Activated CD8-positive, alpha-beta memory T cell treated with anti-CD3 and anti-CD28 coated beads, Interleukin-2, amount 50 U/mL, for 1 hour (primary cell): Measurements from ENCODE around the gene SLC39A8.
"Not testable (repeated sequence)": the region's sequence is repeated elsewhere in the genome, so short reads cannot be mapped to it uniquely, and the experiment has no call there.

Experiments
- DNase-seq: peaks from one replicate; pipeline ENCODE4 v3.0.0-alpha.2; 2020; ENCODE audit errors: extremely low read depth

SLC39A8 gene

GRCh38 chr4:102344954-102345794, at the start of gene SLC39A8:
TSS of gene SLC39A8 (minus strand) at chr4:102345482. CDS start at chr4:102344662, 820 bp downstream.
- DNase-seq, result peak; percentile 67

GRCh38 chr4:102392033-102392744, 46.9 kb upstream of the SLC39A8 start:
- no peak for DNase-seq

GRCh38 chr4:102390438-102390837, 45.2 kb upstream of the SLC39A8 start:
- DNase-seq, result no peak

GRCh38 chr4:102388611-102389010, 43.3 kb upstream of the SLC39A8 start:
- no peak for DNase-seq

GRCh38 chr4:102387552-102388150, 42.4 kb upstream of the SLC39A8 start:
- DNase-seq, result no peak

GRCh38 chr4:102386966-102387365, 41.7 kb upstream of the SLC39A8 start:
- no peak for DNase-seq

- DNase-seq, result not testable (repeated sequence)
Measured at GRCh38 chr4:102380253-102380652, 35.0 kb upstream of the SLC39A8 start.

- no peak for DNase-seq
Measured at GRCh38 chr4:102362922-102363432, 17.7 kb upstream of the SLC39A8 start.

GRCh38 chr4:102358128-102358527, 12.8 kb upstream of the SLC39A8 start:
- DNase-seq, result no peak

- DNase-seq, result not testable (repeated sequence)
Measured at GRCh38 chr4:102357637-102358036, 12.4 kb upstream of the SLC39A8 start.

- no peak for DNase-seq
Measured at GRCh38 chr4:102356562-102357202, 11.4 kb upstream of the SLC39A8 start.

GRCh38 chr4:102355748-102356147, 10.5 kb upstream of the SLC39A8 start:
- no peak for DNase-seq

GRCh38 chr4:102354671-102355454, 9.6 kb upstream of the SLC39A8 start:
- no peak for DNase-seq

- DNase-seq, result no peak
Measured at GRCh38 chr4:102352781-102353180, 7.5 kb upstream of the SLC39A8 start.

- no peak for DNase-seq
Measured at GRCh38 chr4:102350634-102351033, 5.4 kb upstream of the SLC39A8 start.

- no peak for DNase-seq
Measured at GRCh38 chr4:102348701-102349100, 3.4 kb upstream of the SLC39A8 start.

GRCh38 chr4:102345795-102346100, 466 bp upstream of the SLC39A8 start:
- DNase-seq, result no peak

- DNase-seq, result peak; percentile 32
Measured at GRCh38 chr4:102344520-102344953, 745 bp downstream of the SLC39A8 start.

- DNase-seq, result no peak
Measured at GRCh38 chr4:102343964-102344519, 1.2 kb downstream of the SLC39A8 start.

GRCh38 chr4:102342404-102343074, 2.7 kb downstream of the SLC39A8 start:
- no peak for DNase-seq
